OCI-LY7 (cell line): ENCODE measurements around the gene NENF.

ENCODE experiments used
- EZH2phosphoT487 ChIP-seq: fragments of 200-600 bp; sonication (generic); IDR thresholded peaks from 2 replicates; pipeline ENCODE4 v1.6.1; 2018; ENCODE audit warnings: low read depth, borderline replicate concordance, mild to moderate bottlenecking, mixed run types, antibody characterized with exemption, low read length, moderate library complexity, mixed read lengths
- TF ChIP-seq, protein P1 (sequence below): fragments of 200-600 bp; sonication (generic); conservative IDR thresholded peaks from 2 replicates; pipeline ENCODE4 v1.5.1; 2014; ENCODE audit warnings: mild to moderate bottlenecking, antibody characterized with exemption, low read length, moderate library complexity, mixed read lengths

DNA sequence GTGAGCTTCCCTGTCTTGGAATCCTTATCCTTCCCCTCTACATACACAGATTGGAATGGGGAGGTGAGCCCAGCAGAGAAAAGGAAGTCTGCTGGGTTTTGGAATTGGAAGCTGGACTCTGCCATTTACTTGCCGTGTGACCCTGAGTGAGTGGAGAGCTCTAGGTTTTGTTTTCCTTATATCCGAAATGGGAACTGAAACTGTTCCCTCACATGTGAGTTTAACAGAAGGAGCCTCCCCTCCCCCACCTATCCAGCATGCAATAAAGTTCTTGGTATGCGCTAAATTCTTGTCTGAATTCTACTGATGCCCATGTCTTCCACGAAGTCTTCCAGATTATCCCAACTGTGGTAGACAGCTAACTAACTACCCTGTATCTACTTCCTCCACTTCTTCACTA, 58.7 kb downstream of the NENF start:
- TF ChIP-seq, protein P1, sequence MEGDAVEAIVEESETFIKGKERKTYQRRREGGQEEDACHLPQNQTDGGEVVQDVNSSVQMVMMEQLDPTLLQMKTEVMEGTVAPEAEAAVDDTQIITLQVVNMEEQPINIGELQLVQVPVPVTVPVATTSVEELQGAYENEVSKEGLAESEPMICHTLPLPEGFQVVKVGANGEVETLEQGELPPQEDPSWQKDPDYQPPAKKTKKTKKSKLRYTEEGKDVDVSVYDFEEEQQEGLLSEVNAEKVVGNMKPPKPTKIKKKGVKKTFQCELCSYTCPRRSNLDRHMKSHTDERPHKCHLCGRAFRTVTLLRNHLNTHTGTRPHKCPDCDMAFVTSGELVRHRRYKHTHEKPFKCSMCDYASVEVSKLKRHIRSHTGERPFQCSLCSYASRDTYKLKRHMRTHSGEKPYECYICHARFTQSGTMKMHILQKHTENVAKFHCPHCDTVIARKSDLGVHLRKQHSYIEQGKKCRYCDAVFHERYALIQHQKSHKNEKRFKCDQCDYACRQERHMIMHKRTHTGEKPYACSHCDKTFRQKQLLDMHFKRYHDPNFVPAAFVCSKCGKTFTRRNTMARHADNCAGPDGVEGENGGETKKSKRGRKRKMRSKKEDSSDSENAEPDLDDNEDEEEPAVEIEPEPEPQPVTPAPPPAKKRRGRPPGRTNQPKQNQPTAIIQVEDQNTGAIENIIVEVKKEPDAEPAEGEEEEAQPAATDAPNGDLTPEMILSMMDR = no peak
- TF ChIP-seq EZH2phosphoT487 = no peak
